Right forelimb (tissue), 1 donor: ENCODE measurements around the gene STARD9.
"Not testable (repeated sequence)": the region's sequence is repeated elsewhere in the genome, so short reads cannot be mapped to it uniquely, and the experiment has no call there.

Experiments
- DNase-seq: peaks from one replicate; pipeline ENCODE4 v3.0.0-alpha.2; 2018

The STARD9 gene

GRCh38 chr15:42591238-42591934, 16.0 kb downstream of the STARD9 start:
- no peak for DNase-seq

GRCh38 chr15:42592716-42593115, 17.3 kb downstream of the STARD9 start:
- no peak for DNase-seq

- DNase-seq: peak; percentile 63
Measured at GRCh38 chr15:42593143-42593542, 17.7 kb downstream of the STARD9 start.

GRCh38 chr15:42594095-42594494, 18.7 kb downstream of the STARD9 start:
- no peak for DNase-seq

- DNase-seq: peak; percentile 74
Measured at GRCh38 chr15:42595626-42596240, 20.3 kb downstream of the STARD9 start.

- DNase-seq: not testable (repeated sequence)
Measured at GRCh38 chr15:42601316-42601715, 25.9 kb downstream of the STARD9 start.

GRCh38 chr15:42602501-42602900, 27.1 kb downstream of the STARD9 start:
- DNase-seq: no peak

- DNase-seq: no peak
Measured at GRCh38 chr15:42603978-42604377, 28.6 kb downstream of the STARD9 start.

- DNase-seq: peak; percentile 53
Measured at GRCh38 chr15:42604894-42605744, 29.7 kb downstream of the STARD9 start.

- no peak for DNase-seq
Measured at GRCh38 chr15:42605796-42606195, 30.4 kb downstream of the STARD9 start.

GRCh38 chr15:42608110-42608531, 32.7 kb downstream of the STARD9 start:
- DNase-seq: peak; percentile 47

- DNase-seq: no peak
Measured at GRCh38 chr15:42608752-42609488, 33.5 kb downstream of the STARD9 start.

- no peak for DNase-seq
Measured at GRCh38 chr15:42611532-42611931, 36.1 kb downstream of the STARD9 start.

- DNase-seq: no peak
Measured at GRCh38 chr15:42612367-42612912, 37.0 kb downstream of the STARD9 start.

GRCh38 chr15:42616107-42616506, 40.7 kb downstream of the STARD9 start:
- no peak for DNase-seq

GRCh38 chr15:42619656-42620371, 44.4 kb downstream of the STARD9 start:
- no peak for DNase-seq

- no peak for DNase-seq
Measured at GRCh38 chr15:42621386-42621785, 46.0 kb downstream of the STARD9 start.

- no peak for DNase-seq
Measured at GRCh38 chr15:42621996-42622925, 46.9 kb downstream of the STARD9 start.

GRCh38 chr15:42623951-42624350, 48.5 kb downstream of the STARD9 start:
- DNase-seq: no peak

- DNase-seq: no peak
Measured at GRCh38 chr15:42627485-42627884, 52.1 kb downstream of the STARD9 start.

- no peak for DNase-seq
Measured at GRCh38 chr15:42628761-42629160, 53.4 kb downstream of the STARD9 start.
